GM19351 (cell line): Measurements from ENCODE around the gene ETFA.

Experiments used
- ATAC-seq: cut with Tn5 transposase; IDR thresholded peaks from one replicate; pipeline ENCODE4 v1.9.1; 2021; ENCODE audit warnings: mild to moderate bottlenecking, moderate library complexity; ENCODE audit not compliant: unreplicated experiment

ETFA gene

DNA sequence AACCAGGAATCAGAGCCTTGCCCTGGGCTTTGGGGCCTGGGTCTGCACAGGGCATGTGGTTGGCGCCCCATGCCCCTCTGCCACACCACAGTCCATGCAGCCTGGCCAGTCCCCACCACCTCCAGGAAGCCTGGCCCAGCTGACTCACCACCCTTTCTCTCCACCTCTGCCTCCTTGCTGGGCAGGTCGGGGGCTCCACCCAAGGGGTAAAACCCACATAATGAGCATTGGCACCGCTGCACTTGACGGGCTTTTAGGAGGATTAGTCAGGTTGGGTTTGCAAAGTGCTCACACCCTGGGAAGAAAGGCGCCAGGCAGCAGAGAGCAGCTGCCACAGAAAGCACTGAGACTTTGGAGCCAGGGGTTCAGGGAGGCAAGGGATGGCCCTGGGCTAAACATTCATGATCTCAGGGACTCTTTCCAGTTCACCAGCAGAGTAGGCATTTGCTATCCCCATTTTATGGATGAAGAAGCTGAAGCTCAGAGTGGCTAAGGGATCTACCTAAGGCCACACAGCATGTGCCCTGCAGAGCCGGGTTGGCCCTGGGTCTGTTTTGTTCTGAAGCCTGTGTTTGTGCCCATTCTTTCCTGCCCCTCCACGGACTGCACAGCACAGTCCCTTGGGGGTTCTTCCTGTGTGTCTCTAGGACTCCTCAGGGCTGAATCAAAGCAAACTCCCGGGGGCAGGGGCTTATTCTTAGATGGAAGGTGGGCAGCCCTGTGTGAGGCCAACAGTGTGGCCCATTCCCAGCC is 113.4 kb downstream of the ETFA start:
- no peak for ATAC-seq

DNA sequence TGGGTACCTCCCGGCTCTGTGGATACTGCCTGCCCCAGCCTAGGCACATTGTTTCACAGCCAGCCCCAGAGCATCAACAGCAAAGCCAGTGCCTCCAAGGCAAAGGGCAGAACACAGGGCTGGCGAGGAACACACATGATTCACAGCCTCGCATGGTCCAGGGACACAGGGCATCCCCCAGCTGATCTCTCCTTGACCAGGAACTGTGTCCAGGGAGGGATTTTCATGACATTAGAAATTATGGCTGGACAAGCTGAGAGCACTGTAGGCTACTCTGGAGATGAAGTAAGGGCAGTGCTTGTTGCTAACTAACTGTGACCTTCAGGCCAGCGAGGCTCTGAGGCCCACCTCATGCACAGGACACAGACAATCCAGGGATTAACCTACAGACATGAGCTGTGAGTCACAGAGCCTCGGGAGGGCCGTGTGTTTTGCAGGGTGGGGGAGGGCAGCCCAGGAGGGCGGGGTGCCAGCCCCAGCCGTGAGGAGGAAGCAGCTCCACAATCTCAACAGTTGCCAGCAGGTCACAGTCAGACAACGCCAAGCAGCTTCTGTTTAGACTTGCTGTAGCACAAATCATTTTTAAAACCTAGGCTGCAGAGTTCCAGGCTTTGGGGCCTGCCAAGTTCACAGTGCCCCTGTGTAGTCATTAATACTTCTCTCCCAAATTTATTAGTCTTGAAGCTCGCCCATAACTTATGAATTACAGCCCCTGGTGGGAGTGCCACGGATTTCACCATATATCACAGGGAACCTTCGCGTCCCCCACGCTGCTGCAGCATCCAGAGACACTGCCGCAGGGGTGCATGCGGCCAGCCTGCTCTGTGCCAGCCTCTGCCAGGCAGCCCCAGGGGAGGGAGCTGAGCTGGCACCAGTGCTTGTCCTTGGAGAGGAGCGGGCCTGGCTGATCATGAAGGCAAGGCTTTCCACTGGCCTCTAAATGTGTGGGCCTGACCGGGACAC is 114.7 kb downstream of the ETFA start:
- no peak for ATAC-seq

- ATAC-seq = no peak
Measured at GRCh38 chr15:76195506-76196268, 115.6 kb downstream of the ETFA start.

DNA sequence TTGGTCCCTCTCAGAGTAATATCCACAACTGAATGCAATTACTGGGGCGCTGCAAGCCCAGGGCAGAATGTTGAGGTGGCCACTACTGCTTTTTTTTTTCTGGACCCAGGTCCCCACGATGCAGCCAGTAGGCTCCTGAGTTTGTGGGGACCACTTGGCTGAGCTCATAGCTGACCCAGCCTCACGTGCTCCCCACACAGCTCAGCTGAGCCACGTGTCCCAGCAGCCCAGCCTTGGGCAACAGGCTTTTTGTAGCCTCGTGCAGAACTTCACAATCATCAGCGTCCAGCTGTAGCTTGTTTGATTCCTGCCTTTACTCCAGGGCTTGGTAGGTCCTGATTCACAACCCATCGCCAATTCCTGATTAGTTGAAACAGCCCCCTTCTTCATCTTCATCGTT is 117.3 kb downstream of the ETFA start:
- no peak for ATAC-seq

DNA sequence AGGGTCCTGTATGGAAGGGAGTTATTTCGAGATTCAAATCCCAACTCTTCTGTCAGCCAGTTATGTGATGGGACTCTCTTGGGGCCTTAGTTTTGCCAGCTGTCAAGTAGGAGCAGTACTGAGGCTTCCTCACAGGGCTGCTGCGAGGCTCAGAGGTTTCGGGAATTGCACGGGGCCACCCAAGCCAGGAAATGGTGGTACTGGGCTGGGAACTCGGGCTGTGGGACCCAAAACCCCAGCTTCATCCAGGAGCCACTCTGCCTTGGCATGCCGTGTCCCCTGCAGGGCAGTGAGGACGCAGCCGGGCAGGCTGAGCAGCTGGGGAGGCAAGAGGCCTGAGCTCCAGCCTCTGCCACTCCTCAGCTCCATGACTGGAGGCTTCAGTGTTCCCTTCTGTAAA is 118.6 kb downstream of the ETFA start:
- ATAC-seq = no peak

GRCh38 chr15:76191539-76192244 is 119.6 kb downstream of the ETFA start:
- ATAC-seq = no peak

GRCh38 chr15:76190751-76191538 is 120.3 kb downstream of the ETFA start:
- ATAC-seq = peak; percentile 90

GRCh38 chr15:76190070-76190564 is 121.2 kb downstream of the ETFA start:
- ATAC-seq = no peak

DNA sequence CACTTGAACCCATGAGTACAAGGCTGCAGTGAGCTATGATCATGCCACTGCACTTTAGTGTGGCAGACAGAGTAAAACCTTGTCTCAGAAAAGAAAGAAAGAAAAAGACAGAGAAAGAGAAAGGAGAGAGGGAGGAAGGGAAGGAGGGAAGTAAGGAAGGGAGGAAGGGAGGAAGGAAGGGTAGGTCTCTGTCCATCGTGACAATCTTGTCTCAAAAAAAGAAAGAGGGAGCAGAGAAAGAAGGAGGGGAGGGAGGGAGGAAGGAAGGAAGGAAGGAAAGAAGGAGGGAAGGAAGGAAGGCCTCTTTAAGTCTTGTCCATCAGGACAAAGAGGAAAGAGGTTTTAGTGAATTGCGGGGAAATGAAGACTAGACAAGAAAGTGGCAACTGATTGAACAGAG is 122.2 kb downstream of the ETFA start:
- ATAC-seq = no peak

- ATAC-seq = no peak
Measured at GRCh38 chr15:76187163-76187562, 124.1 kb downstream of the ETFA start.

DNA sequence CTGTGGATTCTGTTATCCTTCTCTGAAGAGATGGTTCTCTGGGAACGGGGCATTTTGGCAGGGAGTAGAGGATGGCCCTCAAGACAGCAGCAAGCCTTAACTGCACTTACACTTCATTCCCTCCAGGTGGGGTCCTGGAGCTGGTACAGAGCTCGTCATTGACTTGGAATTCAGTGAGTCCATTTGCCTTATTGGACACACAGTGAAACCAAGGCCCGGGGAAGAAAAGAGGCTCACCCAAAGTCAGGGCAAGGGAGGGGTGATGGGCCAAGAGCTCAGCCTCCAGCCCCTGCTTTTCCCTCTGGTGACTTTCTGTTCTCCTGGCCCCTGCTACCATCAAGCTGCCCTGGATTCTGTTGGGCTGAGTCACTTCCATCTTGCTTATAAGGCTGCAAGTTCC is 125.6 kb downstream of the ETFA start:
- no peak for ATAC-seq

- ATAC-seq = no peak
Measured at GRCh38 chr15:76184650-76185035, 126.6 kb downstream of the ETFA start.

GRCh38 chr15:76183930-76184649 is 127.2 kb downstream of the ETFA start:
- ATAC-seq = no peak

GRCh38 chr15:76181705-76182107 is 129.6 kb downstream of the ETFA start:
- ATAC-seq = peak; percentile 94

GRCh38 chr15:76180321-76180720 is 130.9 kb downstream of the ETFA start:
- no peak for ATAC-seq

- ATAC-seq = no peak
Measured at GRCh38 chr15:76179023-76179422, 132.2 kb downstream of the ETFA start.

GRCh38 chr15:76178296-76179000 is 132.8 kb downstream of the ETFA start:
- ATAC-seq = no peak

DNA sequence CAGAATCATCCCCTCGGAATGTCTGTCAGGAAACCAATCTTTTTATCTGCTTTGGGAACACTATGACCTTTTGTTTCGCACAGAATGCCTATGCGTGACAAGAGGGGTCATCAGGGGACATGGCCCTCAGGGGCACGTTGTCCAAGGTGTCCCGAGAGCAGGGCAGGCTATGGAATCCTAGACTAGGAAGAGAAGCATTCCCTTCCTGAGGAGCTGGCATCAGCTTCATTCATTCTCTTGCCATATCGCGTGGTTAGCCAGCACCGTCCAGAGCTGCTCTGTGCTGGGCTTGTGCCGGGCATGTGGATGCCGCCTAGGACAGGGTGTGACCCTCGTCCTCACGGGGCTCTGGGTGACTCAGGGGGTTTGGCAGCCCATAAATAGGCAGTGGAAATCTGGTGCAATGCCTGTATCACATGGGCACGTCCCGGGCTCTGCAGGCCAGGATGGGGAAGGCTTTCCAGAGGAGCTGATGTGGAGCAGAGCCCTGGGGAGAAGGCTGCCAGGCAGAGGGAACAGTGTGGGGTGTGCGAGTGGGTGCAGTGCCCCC is 133.7 kb downstream of the ETFA start:
- no peak for ATAC-seq
